Activated B cell treated with CpG ODN at 0.5 μM for 24 hours (primary cell): Measurements from ENCODE around the gene KIAA0319L. TPM values are rescaled to one million over a fixed set of nuclear protein-coding genes. Genes with fewer than 3 reads are reported as not detected.

Experiments used
- ATAC-seq: fragments of 200-7000 bp; cut with Tn5 transposase; one replicate; pipeline ENCODE4 v1.10.0; 2021; ENCODE audit warnings: low read depth, mild to moderate bottlenecking, moderate library complexity
- CTCF ChIA-PET: fragments of 350-600 bp; sonication (Branson Sonifier 250); formaldehyde crosslinking; loops from one replicate; lab custom pipeline; 2021; ENCODE audit warnings: antibody characterized with exemption; lab: Charles Lee
- POLR2A ChIA-PET: fragments of 350-600 bp; sonication (Branson Sonifier 250); formaldehyde crosslinking; loops from one replicate; lab custom pipeline; 2021; ENCODE audit warnings: antibody characterized with exemption; lab: Charles Lee
- DNase-seq: peaks from one replicate; pipeline ENCODE4 v3.0.0; 2022
- H3K27ac Mint-ChIP-seq: one replicate; pipeline ENCODE4 v1.8.0; 2020; ENCODE audit warnings: mixed read lengths
- H3K27me3 Mint-ChIP-seq: one replicate; pipeline ENCODE4 v1.8.0; 2021; ENCODE audit warnings: mixed read lengths
- H3K36me3 Mint-ChIP-seq: one replicate; pipeline ENCODE4 v1.8.0; 2021; ENCODE audit warnings: low read depth, mixed read lengths
- H3K4me1 Mint-ChIP-seq: one replicate; pipeline ENCODE4 v1.8.0; 2021; ENCODE audit warnings: mixed read lengths
- H3K4me3 Mint-ChIP-seq: one replicate; pipeline ENCODE4 v1.8.0; 2020; ENCODE audit warnings: mild to moderate bottlenecking, mixed read lengths
- H3K9me3 Mint-ChIP-seq: one replicate; pipeline ENCODE4 v1.8.0; 2020; ENCODE audit warnings: mixed read lengths
- CTCF ChIP-seq: fragments of 200-600 bp; IDR thresholded peaks from one replicate; pipeline ENCODE4 v1.8.0; 2022; ENCODE audit warnings: antibody characterized with exemption, mild to moderate bottlenecking
- intact Hi-C: fragments of 100-400 bp; cut with micrococcal nuclease; formaldehyde crosslinking; loops from one replicate; pipeline ENCODE4 v1.15.1; 2024
- total RNA-seq: library from RNA; stranded (reverse); gene quantifications from 2 replicates; pipeline ENCODE4 v1.2.3, GENCODE V29; 2022

KIAA0319L gene
- total RNA-seq, 1 donor from 2014 or later = 59.1 TPM

GRCh38 chr1:35500439-35500838, 56.8 kb downstream of the KIAA0319L start:
- ATAC-seq = no peak
- H3K27ac Mint-ChIP-seq = no peak overlapping the region

GRCh38 chr1:35499652-35500176, 57.5 kb downstream of the KIAA0319L start:
- Mint-ChIP-seq H3K4me1 (no peaks in the 10 kb centered on the region), H3K27ac (no peak overlapping the region), H3K4me3 (no peak overlapping the region), H3K36me3 (peaks cover 20% of the 10 kb centered on the region), H3K9me3 (no peaks in the 10 kb centered on the region), H3K27me3 (no peaks in the 10 kb centered on the region)
- CTCF ChIA-PET = no interaction called here
- ATAC-seq (no peak), DNase-seq (no peak)
- POLR2A ChIA-PET = no interaction called here
- intact Hi-C loops = no loop called here
- TF ChIP-seq CTCF = no peak

More at GRCh38 chr1:35500439-35500838, 56.8 kb downstream of the KIAA0319L start:
- no peak for DNase-seq
- H3K36me3 Mint-ChIP-seq = peaks cover 26% of the 10 kb centered on the region
- intact Hi-C loops = no loop called here
- POLR2A ChIA-PET = no interaction called here
- no peak for TF ChIP-seq CTCF
- no peak overlapping the region for H3K4me3 Mint-ChIP-seq
- H3K9me3 Mint-ChIP-seq = no peaks in the 10 kb centered on the region
- CTCF ChIA-PET = no interaction called here
- H3K4me1 Mint-ChIP-seq = no peaks in the 10 kb centered on the region
- no peaks in the 10 kb centered on the region for H3K27me3 Mint-ChIP-seq

- H3K27me3 Mint-ChIP-seq = no peaks in the 10 kb centered on the region
- ChIA-PET CTCF (no interaction called here), POLR2A (no interaction called here)
- H3K27ac Mint-ChIP-seq = no peak overlapping the region
- no peaks in the 10 kb centered on the region for H3K9me3 Mint-ChIP-seq
- peaks cover 18% of the 10 kb centered on the region for H3K36me3 Mint-ChIP-seq
- intact Hi-C loops = no loop called here
- DNase-seq (no peak), ATAC-seq (no peak)
- no peak overlapping the region for H3K4me3 Mint-ChIP-seq
- no peaks in the 10 kb centered on the region for H3K4me1 Mint-ChIP-seq
- no peak for TF ChIP-seq CTCF
These were observed 58.0 kb downstream of the KIAA0319L start for GRCh38 chr1:35499231-35499630.

GRCh38 chr1:35497571-35497970, 59.6 kb downstream of the KIAA0319L start:
- no peak for TF ChIP-seq CTCF
- ChIA-PET POLR2A (no interaction called here), CTCF (no interaction called here)
- Mint-ChIP-seq H3K27me3 (no peaks in the 10 kb centered on the region), H3K4me3 (no peak overlapping the region), H3K36me3 (peaks cover 18% of the 10 kb centered on the region), H3K4me1 (no peaks in the 10 kb centered on the region), H3K27ac (no peak overlapping the region), H3K9me3 (no peaks in the 10 kb centered on the region)
- intact Hi-C loops = no loop called here
- DNase-seq = no peak
- no peak for ATAC-seq

- Mint-ChIP-seq H3K4me3 (no peak overlapping the region), H3K4me1 (peaks cover 6% of the 10 kb centered on the region), H3K27me3 (no peaks in the 10 kb centered on the region), H3K36me3 (peaks cover 28% of the 10 kb centered on the region), H3K27ac (no peak overlapping the region), H3K9me3 (peaks cover 7% of the 10 kb centered on the region)
- TF ChIP-seq CTCF = no peak
- no peak for DNase-seq
- intact Hi-C loops = no loop called here
- ChIA-PET CTCF (no interaction called here), POLR2A (no interaction called here)
- no peak for ATAC-seq
These were observed 67.0 kb downstream of the KIAA0319L start for GRCh38 chr1:35490250-35490649.
